Gastrocnemius medialis (tissue), 4 donors: Measurements from ENCODE around the gene SCUBE1. TPM values are rescaled to one million over a fixed set of nuclear protein-coding genes. Genes with fewer than 3 reads are reported as not detected.

Experiments
- ATAC-seq, 2 donors: fragments of 150-250 bp; one replicate each; pipeline ENCODE4 v1.9.1; 2016
- DNase-seq, 2 donors: peaks; one replicate each; pipeline ENCODE4 v3.0.0-alpha.2; 2019
- H3K27ac ChIP-seq, 4 donors: fragments of 200-600 bp; sonication (generic); 1 replicate in 1 of 4; 2 replicates in 3 of 4; pipeline ENCODE4 v1.5.1; 2016 to 2018; ENCODE audit warnings: mild to moderate bottlenecking in 2 of 4, moderate library complexity in 1 of 4
- H3K27me3 ChIP-seq, 3 donors: fragments of 200-600 bp; sonication (generic) in 2 of 3; 1 replicate in 1 of 3; 2 replicates in 2 of 3; pipeline versions ENCODE4 v1.5.1 to v1.6.0; 2016 to 2019; ENCODE audit warnings: mild to moderate bottlenecking in 1 of 3, moderate library complexity in 1 of 3
- H3K36me3 ChIP-seq, 2 donors: fragments of 200-600 bp; sonication (generic) in 1 of 2; one replicate each; pipeline ENCODE4 v1.5.1; 2017 to 2018
- H3K4me1 ChIP-seq, 2 donors: fragments of 200-600 bp; sonication (generic) in 1 of 2; one replicate each; pipeline ENCODE4 v1.5.1; 2016 to 2017; ENCODE audit warnings: mild to moderate bottlenecking in 2 of 2
- H3K4me3 ChIP-seq, 4 donors: fragments of 200-600 bp; sonication (generic) in 3 of 4; 1 replicate in 1 of 4; 2 replicates in 3 of 4; pipeline ENCODE4 v1.5.1; 2016 to 2019; ENCODE audit warnings: mild to moderate bottlenecking in 2 of 4
- H3K9me3 ChIP-seq, 3 donors: fragments of 200-600 bp; sonication (generic) in 2 of 3; 1 replicate in 1 of 3; 2 replicates in 2 of 3; pipeline ENCODE4 v1.5.1; 2016 to 2019
- POLR2A ChIP-seq, 2 donors: fragments of 450-650 bp; IDR thresholded peaks; one replicate each; pipeline ENCODE4 v1.6.1; 2017; ENCODE audit warnings: antibody characterized with exemption in 2 of 2, mild to moderate bottlenecking in 2 of 2, moderate library complexity in 2 of 2
- in situ Hi-C, 4 donors: fragments of 200-750 bp; cut with MboI; loops; one replicate each; pipeline versions ENCODE4 v1.15.0 to v1.8.0; 2017; ENCODE audit warnings: low sequenced_read_pairs in 4 of 4
- intact Hi-C: fragments of 100-400 bp; cut with DNase I; formaldehyde crosslinking; loops from one replicate; pipeline ENCODE4 v1.15.1; 2023; ENCODE audit warnings: low total_unique reads
- total RNA-seq, 4 donors: library from RNA; depleted of rRNA; stranded (reverse); fragments of >200 nt; gene quantifications; one replicate each; pipeline versions ENCODE4 v1.1.0 to v1.2.3, GENCODE V29; 2016
- TF ChIP-seq, protein P1 (sequence below), 5 experiments: fragments of 450-650 bp in 3 of 5; fragments of 200-600 bp in 2 of 5; sonication (generic) in 2 of 5; IDR thresholded peaks in 4 of 5; conservative IDR thresholded peaks in 1 of 5; 1 replicate in 4 of 5; 2 replicates in 1 of 5; pipeline ENCODE4 v1.5.1; 2016 to 2019; ENCODE audit warnings: antibody characterized with exemption in 5 of 5, mild to moderate bottlenecking in 3 of 5, moderate library complexity in 3 of 5

SCUBE1 gene
- total RNA-seq, 4 donors from 2014 or later: 0.20 to 0.55 (median 0.41) TPM

DNA sequence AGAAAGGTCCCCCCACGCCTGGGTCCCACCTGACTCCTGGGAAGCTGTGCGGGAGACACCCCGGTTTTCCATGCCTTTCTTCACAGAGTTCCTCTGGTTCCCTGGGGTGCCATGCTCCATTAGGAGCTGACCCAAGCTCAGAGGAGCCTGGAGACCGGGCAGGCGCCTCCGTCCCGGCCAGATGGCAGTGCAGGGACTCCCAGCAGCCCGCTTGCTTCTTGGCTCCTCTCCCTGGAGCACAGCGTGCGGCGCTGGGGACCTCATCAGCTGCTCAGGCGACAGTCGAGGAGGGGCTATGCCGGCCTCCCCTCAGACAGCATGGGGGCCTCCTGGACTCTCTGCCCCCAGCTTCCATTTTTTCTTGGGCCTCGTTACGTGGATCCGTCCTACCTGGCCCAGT, 143.1 kb downstream of the SCUBE1 start:
- TF ChIP-seq POLR2A (IDR thresholded peaks at IDR 0.05): no peak
- TF ChIP-seq, protein P1, sequence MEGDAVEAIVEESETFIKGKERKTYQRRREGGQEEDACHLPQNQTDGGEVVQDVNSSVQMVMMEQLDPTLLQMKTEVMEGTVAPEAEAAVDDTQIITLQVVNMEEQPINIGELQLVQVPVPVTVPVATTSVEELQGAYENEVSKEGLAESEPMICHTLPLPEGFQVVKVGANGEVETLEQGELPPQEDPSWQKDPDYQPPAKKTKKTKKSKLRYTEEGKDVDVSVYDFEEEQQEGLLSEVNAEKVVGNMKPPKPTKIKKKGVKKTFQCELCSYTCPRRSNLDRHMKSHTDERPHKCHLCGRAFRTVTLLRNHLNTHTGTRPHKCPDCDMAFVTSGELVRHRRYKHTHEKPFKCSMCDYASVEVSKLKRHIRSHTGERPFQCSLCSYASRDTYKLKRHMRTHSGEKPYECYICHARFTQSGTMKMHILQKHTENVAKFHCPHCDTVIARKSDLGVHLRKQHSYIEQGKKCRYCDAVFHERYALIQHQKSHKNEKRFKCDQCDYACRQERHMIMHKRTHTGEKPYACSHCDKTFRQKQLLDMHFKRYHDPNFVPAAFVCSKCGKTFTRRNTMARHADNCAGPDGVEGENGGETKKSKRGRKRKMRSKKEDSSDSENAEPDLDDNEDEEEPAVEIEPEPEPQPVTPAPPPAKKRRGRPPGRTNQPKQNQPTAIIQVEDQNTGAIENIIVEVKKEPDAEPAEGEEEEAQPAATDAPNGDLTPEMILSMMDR (IDR thresholded peaks at IDR 0.05 in 4 of 5, conservative IDR thresholded peaks at IDR 0.05 in 1 of 5): no peak
- H3K4me3 ChIP-seq: no peak overlapping the region
- no peak for ATAC-seq
- no peak for DNase-seq
- H3K4me1 ChIP-seq: no peaks in the 10 kb centered on the region
- intact Hi-C loops (no loop called here), in situ Hi-C loops (no loop called here)
- H3K27ac ChIP-seq: no peak overlapping the region
- H3K9me3 ChIP-seq: no peaks in the 10 kb centered on the region
- no peaks in the 10 kb centered on the region for H3K36me3 ChIP-seq
- H3K27me3 ChIP-seq: peaks cover 18 to 25% (median 22%) of the 10 kb centered on the region in 3 donors

DNA sequence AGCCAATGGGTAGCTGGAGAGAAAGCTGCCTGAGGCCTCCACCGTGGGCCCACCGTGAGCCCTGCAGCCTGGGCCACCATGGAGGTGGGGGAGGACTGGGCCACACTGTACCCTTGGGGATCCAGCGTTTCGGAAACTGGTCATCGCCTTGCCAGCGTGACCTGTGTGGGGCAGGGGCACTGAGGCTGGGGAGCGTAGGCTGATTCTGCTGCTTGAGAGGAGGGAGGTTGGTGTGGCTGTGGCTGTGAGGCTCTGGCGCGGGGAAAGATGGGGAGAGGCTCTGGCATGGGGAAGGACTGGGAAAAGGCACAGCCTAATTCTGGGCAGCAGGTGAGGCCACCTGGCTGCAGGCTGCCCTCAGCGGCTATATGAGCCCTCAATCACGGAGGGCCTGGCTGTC, 143.6 kb downstream of the SCUBE1 start:
- TF ChIP-seq POLR2A (IDR thresholded peaks at IDR 0.05): no peak
- TF ChIP-seq, protein P1 (IDR thresholded peaks at IDR 0.05 in 4 of 5, conservative IDR thresholded peaks at IDR 0.05 in 1 of 5): no peak
- in situ Hi-C loops: no loop called here
- H3K4me1 ChIP-seq: no peaks in the 10 kb centered on the region
- ATAC-seq (no peak), DNase-seq (no peak)
- H3K4me3 ChIP-seq: no peak overlapping the region
- no peaks in the 10 kb centered on the region for H3K9me3 ChIP-seq
- H3K27ac ChIP-seq: no peak overlapping the region
- H3K36me3 ChIP-seq: no peaks in the 10 kb centered on the region
- intact Hi-C loops: no loop called here
- peaks cover 18 to 29% (median 26%) of the 10 kb centered on the region in 3 donors for H3K27me3 ChIP-seq

DNA sequence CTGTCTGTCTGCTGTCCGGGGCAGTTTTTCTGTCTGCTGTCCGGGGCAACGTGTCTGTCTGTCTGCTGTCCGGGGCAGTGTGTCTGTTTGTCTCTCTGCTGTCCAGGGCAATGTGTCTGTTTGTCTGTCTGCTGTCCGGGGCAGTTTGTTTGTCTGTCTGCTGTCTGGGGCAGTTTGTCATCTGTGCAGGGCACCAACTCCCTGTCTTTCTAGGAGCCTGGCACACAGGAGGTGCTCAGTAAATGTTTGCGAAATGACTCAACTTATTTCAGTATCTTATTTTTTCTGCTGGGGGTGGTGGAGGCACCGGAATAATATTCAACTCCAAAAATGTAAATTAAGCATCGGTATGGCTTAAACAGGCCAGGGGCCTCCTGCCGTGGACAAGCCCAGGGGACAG, 144.2 kb downstream of the SCUBE1 start:
- intact Hi-C loops: no loop called here
- Histone ChIP-seq H3K4me1 (no peaks in the 10 kb centered on the region), H3K4me3 (no peak overlapping the region), H3K27me3 (peaks cover 24 to 32% (median 26%) of the 10 kb centered on the region in 3 donors), H3K27ac (no peak overlapping the region), H3K36me3 (no peaks in the 10 kb centered on the region), H3K9me3 (no peaks in the 10 kb centered on the region)
- TF ChIP-seq, protein P1 (IDR thresholded peaks at IDR 0.05 in 4 of 5, conservative IDR thresholded peaks at IDR 0.05 in 1 of 5): no peak
- TF ChIP-seq POLR2A (IDR thresholded peaks at IDR 0.05): no peak
- ATAC-seq (no peak), DNase-seq (no peak)
- in situ Hi-C loops: no loop called here

DNA sequence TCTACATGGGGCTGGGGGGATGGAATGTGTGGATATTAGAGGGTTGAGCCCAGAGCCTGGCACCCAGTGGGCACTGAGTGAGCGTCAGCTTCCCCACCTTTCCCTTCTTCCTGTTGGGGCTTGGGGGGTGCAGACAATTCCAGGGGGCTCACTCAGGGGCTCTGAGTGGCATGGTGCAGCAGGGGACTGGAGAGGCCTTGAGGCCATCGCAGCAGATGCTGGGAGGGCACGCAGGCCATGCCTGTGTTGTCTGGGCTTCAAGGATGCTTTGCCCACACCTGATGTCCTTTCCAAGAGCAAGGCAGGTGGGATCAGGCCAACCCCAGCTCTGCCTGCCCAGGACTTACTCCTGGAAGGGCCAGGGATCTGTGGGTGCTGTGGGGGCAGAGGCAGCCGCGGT, 145.0 kb downstream of the SCUBE1 start:
- DNase-seq (no peak), ATAC-seq (no peak)
- Histone ChIP-seq H3K4me3 (no peak overlapping the region), H3K27me3 (peaks cover 24 to 32% (median 26%) of the 10 kb centered on the region in 3 donors), H3K27ac (no peak overlapping the region), H3K36me3 (no peaks in the 10 kb centered on the region), H3K4me1 (no peaks in the 10 kb centered on the region), H3K9me3 (no peaks in the 10 kb centered on the region)
- TF ChIP-seq, protein P1 (IDR thresholded peaks at IDR 0.05 in 4 of 5, conservative IDR thresholded peaks at IDR 0.05 in 1 of 5): no peak
- TF ChIP-seq POLR2A (IDR thresholded peaks at IDR 0.05): no peak
- in situ Hi-C loops: no loop called here
- intact Hi-C loops: no loop called here

DNA sequence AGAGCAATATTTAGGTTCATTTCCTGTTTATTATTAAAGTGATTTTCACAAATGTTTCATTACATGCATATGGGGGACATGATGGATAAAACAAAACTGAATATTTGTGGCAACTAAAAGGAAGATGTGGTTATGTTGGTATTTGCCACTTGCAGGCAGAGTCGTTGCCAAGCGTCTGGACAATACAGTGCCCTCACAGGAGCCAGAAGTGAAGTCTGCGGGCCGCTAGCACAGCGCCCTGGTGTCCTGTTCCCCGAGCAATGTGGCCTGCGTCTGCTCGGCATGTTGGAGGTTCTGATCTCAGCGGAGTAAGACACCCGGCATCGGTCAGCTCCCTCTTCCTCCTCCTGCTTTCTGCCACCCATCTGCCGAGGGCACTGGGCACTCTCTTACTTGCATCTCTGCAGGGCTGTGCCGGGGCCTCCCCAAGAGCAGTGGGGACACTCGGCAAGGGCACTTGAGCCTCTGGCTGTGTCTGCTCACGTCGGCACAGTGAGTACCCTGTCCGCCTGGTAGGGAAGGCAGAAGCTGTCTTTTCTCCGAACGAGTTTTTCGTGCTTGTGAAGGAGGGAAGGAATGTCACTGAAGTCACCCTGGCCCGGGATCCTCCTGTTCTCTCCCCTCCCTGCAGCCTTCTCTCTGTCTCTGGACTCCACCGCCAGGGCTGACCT, 145.8 kb downstream of the SCUBE1 start:
- no peak for DNase-seq
- Histone ChIP-seq H3K9me3 (no peaks in the 10 kb centered on the region), H3K27me3 (peaks cover 24 to 29% (median 26%) of the 10 kb centered on the region in 3 donors), H3K4me3 (no peak overlapping the region), H3K27ac (no peak overlapping the region), H3K36me3 (no peaks in the 10 kb centered on the region), H3K4me1 (no peaks in the 10 kb centered on the region)
- intact Hi-C loops (no loop called here), in situ Hi-C loops (no loop called here)
- TF ChIP-seq, protein P1 (IDR thresholded peaks at IDR 0.05 in 4 of 5, conservative IDR thresholded peaks at IDR 0.05 in 1 of 5): no peak
- TF ChIP-seq POLR2A (IDR thresholded peaks at IDR 0.05): no peak
- ATAC-seq: no peak
